Measurements from ENCODE around the gene MAP3K12. TPM values are rescaled to one million over a fixed set of nuclear protein-coding genes. Genes with fewer than 3 reads are reported as not detected.

The MAP3K12 gene
- total and polyA plus RNA-seq, 2 of the 13 experiments (the other 11 are each of a cell fraction or from before 2014, with no cell fraction given) = 0.20 to 1.1 TPM

DNA sequence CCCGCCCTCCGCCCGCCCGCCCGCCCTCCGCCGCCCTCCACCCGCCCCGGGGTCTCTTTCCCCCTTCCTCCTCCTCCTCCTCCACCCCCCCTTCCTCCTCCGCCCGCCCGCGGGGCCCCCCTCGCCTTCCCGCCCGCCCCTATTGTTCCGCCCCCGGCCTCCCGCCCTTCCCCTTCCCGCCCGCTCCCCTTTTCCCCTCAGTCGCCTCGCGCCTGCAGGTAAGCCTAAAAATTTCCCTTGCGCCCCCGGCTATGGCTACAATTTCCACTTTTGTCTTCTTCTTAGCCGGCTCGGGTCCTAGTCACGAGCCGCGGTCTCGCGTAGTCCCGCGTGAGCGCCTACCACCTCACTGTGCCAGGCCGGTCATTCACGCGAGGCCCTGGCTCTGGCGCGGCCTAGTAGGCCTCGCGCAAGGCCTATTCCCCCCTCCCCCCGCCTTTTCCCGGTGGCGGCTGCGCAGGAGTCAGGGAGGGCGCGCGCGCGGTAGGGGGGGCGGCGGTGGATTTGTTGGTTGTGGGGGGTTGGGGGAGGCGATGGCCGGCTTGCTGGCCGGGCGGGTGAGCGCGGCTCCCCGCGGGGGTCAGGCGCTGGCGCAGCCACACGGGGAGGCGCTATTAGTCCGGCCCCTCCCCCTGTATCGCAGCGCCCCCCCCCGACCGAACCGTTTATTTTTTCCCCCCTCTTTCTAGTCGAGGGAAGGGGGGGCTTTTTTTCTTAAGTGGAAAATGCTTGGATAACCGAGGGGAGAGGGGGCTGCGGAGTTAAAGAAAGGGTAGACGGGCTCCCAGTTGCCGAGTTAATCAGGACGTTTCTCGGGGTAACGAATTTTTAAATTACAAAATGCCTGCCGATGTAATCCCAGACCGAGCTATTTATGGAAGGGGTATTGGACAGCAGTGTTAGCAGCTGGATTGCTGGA lies 46.8 kb downstream of the MAP3K12 start (continued):
- TF ChIP-seq ZNF850 (CRISPR knock-in tag; conservative IDR thresholded peaks at IDR 0.05) (0 out of 2 replicates have a peak, but pooled peaks have one; percentile 51), ATF7-NPFF (CRISPR knock-in tag; IDR thresholded peaks at IDR 0.05; ENCODE audit: low read depth) (peak; percentile 28; the same call in 1 of the 2 replicates), ZNF747 (CRISPR knock-in tag; IDR thresholded peaks at IDR 0.05; ENCODE audit: borderline replicate concordance) (no peak), ZNF788 (CRISPR knock-in tag; IDR thresholded peaks at IDR 0.05; ENCODE audit: borderline replicate concordance) (0 out of 2 replicates have a peak, but pooled peaks have one; percentile 36), ZNF235 (CRISPR knock-in tag; IDR thresholded peaks at IDR 0.05; ENCODE audit: borderline replicate concordance) (no peak), PTBP1 (IDR thresholded peaks at IDR 0.05; ENCODE audit: low read depth, low read length, poor library complexity, severe bottlenecking) (peak; percentile 53), FOXA1 (IDR thresholded peaks at IDR 0.05) (no peak), FOXA1 (CRISPR knock-in tag; IDR thresholded peaks at IDR 0.05) (peak; percentile 32), KAT2B (IDR thresholded peaks at IDR 0.05; ENCODE audit: borderline replicate concordance, low read depth, low read length) (no peak), ZMYM2 (CRISPR knock-in tag; IDR thresholded peaks at IDR 0.05) (no peak), RBAK (CRISPR knock-in tag; IDR thresholded peaks at IDR 0.05) (no peak), ZMYM3 (CRISPR knock-in tag; IDR thresholded peaks at IDR 0.05) (no peak), ZNF746 (CRISPR knock-in tag; IDR thresholded peaks at IDR 0.05) (peak; percentile 59; the same call in 1 of the 2 replicates), CHCHD3 (CRISPR knock-in tag; IDR thresholded peaks at IDR 0.05) (no peak), ZNF460 (CRISPR knock-in tag; IDR thresholded peaks at IDR 0.05; ENCODE audit: borderline replicate concordance) (no peak), ZNF619 (CRISPR knock-in tag; IDR thresholded peaks at IDR 0.05) (no peak)
- TF ChIP-seq, protein P1, sequence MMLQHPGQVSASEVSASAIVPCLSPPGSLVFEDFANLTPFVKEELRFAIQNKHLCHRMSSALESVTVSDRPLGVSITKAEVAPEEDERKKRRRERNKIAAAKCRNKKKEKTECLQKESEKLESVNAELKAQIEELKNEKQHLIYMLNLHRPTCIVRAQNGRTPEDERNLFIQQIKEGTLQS (CRISPR knock-in tag; IDR thresholded peaks at IDR 0.05) = peak; percentile 47; the same call in 1 of the 2 replicates
- TF ChIP-seq, protein P2, sequence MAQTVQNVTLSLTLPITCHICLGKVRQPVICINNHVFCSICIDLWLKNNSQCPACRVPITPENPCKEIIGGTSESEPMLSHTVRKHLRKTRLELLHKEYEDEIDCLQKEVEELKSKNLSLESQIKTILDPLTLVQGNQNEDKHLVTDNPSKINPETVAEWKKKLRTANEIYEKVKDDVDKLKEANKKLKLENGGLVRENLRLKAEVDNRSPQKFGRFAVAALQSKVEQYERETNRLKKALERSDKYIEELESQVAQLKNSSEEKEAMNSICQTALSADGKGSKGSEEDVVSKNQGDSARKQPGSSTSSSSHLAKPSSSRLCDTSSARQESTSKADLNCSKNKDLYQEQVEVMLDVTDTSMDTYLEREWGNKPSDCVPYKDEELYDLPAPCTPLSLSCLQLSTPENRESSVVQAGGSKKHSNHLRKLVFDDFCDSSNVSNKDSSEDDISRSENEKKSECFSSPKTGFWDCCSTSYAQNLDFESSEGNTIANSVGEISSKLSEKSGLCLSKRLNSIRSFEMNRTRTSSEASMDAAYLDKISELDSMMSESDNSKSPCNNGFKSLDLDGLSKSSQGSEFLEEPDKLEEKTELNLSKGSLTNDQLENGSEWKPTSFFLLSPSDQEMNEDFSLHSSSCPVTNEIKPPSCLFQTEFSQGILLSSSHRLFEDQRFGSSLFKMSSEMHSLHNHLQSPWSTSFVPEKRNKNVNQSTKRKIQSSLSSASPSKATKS (CRISPR knock-in tag; IDR thresholded peaks at IDR 0.05) = 0 out of 2 replicates have a peak, but pooled peaks have one; percentile 10
- TF ChIP-seq, protein P3, sequence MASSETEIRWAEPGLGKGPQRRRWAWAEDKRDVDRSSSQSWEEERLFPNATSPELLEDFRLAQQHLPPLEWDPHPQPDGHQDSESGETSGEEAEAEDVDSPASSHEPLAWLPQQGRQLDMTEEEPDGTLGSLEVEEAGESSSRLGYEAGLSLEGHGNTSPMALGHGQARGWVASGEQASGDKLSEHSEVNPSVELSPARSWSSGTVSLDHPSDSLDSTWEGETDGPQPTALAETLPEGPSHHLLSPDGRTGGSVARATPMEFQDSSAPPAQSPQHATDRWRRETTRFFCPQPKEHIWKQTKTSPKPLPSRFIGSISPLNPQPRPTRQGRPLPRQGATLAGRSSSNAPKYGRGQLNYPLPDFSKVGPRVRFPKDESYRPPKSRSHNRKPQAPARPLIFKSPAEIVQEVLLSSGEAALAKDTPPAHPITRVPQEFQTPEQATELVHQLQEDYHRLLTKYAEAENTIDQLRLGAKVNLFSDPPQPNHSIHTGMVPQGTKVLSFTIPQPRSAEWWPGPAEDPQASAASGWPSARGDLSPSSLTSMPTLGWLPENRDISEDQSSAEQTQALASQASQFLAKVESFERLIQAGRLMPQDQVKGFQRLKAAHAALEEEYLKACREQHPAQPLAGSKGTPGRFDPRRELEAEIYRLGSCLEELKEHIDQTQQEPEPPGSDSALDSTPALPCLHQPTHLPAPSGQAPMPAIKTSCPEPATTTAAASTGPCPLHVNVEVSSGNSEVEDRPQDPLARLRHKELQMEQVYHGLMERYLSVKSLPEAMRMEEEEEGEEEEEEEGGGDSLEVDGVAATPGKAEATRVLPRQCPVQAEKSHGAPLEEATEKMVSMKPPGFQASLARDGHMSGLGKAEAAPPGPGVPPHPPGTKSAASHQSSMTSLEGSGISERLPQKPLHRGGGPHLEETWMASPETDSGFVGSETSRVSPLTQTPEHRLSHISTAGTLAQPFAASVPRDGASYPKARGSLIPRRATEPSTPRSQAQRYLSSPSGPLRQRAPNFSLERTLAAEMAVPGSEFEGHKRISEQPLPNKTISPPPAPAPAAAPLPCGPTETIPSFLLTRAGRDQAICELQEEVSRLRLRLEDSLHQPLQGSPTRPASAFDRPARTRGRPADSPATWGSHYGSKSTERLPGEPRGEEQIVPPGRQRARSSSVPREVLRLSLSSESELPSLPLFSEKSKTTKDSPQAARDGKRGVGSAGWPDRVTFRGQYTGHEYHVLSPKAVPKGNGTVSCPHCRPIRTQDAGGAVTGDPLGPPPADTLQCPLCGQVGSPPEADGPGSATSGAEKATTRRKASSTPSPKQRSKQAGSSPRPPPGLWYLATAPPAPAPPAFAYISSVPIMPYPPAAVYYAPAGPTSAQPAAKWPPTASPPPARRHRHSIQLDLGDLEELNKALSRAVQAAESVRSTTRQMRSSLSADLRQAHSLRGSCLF (CRISPR knock-in tag; IDR thresholded peaks at IDR 0.05; ENCODE audit: borderline replicate concordance) = 0 out of 2 replicates have a peak, but pooled peaks have one; percentile 32
- TF ChIP-seq, protein P4, sequence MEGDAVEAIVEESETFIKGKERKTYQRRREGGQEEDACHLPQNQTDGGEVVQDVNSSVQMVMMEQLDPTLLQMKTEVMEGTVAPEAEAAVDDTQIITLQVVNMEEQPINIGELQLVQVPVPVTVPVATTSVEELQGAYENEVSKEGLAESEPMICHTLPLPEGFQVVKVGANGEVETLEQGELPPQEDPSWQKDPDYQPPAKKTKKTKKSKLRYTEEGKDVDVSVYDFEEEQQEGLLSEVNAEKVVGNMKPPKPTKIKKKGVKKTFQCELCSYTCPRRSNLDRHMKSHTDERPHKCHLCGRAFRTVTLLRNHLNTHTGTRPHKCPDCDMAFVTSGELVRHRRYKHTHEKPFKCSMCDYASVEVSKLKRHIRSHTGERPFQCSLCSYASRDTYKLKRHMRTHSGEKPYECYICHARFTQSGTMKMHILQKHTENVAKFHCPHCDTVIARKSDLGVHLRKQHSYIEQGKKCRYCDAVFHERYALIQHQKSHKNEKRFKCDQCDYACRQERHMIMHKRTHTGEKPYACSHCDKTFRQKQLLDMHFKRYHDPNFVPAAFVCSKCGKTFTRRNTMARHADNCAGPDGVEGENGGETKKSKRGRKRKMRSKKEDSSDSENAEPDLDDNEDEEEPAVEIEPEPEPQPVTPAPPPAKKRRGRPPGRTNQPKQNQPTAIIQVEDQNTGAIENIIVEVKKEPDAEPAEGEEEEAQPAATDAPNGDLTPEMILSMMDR (CRISPR knock-in tag; IDR thresholded peaks at IDR 0.05) = peak; percentile 51

Measured in HepG2 (cell line).